NCI-H524 treated with DMSO at 0.1 percent for 48 hours (cell line): Measurements from ENCODE around the gene KAT7.

Source experiments
- DNase-seq: peaks from one replicate; lab custom pipeline; 2025; lab: John Stamatoyannopoulos, UW

The KAT7 gene

DNA sequence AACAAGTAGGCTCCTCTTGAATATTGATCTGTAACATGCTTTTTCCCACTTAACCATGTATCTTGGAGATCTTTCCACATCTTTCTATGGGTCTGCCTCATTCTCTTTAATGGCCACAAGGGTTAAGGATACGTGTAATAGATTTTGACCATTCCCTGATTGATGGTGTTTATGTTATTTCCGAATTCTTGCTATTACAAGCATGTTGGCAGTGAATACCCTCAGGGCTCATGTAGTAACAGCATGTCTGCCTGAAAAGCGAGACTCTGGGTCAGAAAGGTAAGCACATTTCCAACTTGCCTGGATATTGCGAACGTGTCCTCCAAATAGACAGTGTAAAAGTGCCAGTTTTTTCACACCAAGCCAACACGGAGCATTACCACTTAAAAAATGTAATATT is 54.4 kb downstream of the KAT7 start:
- no peak for DNase-seq

DNA sequence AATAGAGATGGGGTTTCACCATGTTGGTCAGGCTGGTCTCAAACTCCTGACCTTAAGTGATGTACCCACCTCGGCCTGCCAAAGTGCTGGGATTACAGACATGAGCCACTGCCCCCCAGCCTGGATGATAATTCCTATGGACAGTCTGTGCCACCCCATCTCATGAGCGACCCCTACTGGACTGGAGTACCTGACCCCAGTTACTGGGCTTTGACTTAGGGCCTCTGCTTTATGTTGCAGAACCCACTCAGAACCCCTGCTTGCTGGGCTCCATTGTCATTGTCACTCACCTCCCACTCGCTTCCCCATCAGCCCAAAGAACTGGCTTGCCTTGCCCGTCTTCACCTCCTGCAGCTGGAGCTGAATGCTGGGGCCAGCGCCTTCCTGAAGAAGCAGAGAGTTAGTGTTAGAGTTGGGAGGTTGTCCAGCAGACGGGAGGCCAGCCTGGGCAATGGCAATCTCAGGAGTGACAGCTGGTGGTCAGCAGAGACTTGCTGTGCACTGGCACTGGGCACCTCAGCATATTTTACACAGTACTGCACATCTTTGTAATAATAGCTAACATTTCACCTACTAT is 55.4 kb downstream of the KAT7 start:
- no peak for DNase-seq

DNA sequence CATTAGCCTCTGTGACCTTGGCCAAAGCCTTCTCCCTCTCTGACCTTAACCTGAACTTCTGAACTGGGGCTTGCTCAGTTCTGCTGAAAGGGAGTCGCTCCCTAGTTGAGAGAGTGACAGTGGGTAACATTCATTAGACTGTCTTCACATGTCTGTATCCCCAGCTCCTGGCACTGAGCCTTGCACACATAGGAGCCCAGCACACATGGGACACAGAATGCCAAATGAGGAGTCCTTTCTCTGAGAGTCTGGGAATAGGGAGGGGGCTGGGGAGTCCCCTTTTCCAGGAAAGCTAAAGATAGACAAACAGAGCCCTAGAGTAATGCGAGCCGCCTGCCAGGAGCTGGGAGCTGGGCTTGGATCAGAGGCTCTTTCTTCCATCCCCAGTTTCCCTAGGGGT is 56.8 kb downstream of the KAT7 start:
- no peak for DNase-seq

DNA sequence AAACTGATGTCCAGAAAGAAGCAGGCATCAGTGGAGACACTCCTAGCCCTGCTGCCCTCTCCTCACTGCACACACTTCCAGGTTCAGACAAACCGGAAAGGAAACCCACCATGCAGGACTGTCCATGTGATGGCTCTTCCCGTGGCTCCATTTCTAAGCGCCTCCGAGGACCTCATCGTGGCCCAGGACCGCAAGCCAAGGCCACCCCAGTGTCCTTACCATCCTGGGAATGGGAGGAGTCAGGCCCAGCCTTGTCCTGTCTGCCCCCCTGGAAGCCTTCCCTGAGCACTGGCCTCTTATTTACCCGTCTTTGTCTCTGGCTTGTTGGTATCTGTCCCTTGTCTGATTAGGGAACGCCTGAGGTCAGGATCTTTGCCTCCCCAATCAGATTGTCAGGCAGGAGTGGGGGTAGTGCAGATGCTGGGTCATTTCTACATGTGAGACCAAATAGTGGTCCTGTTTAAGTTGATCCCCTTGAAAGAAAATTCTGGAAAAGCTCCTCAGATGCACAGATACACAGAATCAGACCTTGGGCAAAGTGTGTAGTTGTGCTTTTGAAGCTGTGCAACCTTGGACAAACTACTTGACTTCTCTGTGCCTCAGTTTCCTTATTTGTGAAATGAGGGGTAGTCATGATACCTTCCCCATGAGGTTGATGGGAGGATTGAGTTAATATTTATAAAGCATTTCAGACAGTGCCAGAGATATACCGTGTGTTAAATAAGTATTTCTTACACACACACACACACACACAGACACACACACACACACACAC is 58.6 kb downstream of the KAT7 start:
- no peak for DNase-seq

DNA sequence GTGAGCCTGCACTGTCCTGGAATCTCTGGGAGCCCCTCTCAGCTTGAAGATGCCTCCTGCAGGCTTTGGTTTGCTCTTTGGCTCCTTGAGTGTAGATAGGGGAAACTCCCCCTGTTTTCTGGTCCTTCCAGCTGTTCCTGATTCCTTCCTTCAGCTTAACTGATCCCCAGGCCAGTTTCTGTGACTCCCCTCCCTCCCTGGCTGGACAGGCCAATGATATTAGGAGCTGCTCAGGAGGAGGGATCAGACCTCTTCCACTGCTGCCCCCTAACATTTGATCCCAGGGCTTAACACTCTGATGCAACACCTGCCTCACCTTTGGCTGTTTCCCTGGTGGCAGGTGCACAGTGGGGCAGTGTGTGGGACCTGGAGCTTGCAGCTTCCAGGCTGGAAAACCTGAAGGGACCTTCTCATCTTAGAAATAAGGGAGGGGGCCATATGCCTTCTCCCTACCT is 59.6 kb downstream of the KAT7 start, which contains the start of gene TAC4:
Gene TAC4 (minus strand): TSS at position 51 of the 455 bp plus-strand sequence. CDS start 52 bp downstream, outside the sequence.
- DNase-seq = no peak

DNA sequence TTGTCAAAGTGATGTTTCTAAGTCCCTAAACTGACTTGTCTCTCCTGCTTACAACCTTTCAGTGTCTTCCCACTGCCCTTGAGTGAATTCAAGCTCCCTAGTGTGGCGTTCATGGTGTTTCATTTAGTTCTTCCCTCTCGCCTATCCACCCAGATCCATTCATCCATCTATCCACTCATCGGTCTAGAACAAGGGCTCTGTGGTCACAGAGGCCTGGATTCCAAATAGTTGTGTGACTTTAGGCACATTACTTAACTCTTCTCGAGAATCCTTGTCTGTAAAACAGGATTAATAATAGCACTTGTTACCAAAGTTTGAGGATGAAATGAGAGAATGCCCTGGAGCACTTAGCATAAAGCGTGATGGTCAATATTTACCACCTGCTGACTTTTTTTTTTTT is 60.3 kb downstream of the KAT7 start:
- DNase-seq = no peak

DNA sequence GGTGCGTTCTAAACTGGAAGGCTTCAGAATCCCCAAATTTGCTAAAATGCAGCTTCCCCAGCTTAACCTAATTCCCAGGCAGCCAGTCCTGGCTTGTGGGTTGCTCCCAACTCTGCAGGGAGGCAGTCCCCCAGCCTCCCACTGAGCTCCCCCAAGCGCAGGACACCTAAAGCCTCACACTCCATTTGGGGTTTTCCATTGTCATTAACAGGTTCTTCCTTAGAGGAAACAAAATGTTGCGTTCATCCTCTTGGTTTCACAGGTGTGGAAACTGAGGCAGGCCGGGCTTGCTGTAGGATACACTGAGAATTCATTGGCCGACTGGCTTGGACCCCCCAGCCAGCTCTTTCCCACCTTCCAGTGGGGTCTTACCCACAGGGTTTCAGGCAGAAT is 61.7 kb downstream of the KAT7 start:
- DNase-seq = no peak

DNA sequence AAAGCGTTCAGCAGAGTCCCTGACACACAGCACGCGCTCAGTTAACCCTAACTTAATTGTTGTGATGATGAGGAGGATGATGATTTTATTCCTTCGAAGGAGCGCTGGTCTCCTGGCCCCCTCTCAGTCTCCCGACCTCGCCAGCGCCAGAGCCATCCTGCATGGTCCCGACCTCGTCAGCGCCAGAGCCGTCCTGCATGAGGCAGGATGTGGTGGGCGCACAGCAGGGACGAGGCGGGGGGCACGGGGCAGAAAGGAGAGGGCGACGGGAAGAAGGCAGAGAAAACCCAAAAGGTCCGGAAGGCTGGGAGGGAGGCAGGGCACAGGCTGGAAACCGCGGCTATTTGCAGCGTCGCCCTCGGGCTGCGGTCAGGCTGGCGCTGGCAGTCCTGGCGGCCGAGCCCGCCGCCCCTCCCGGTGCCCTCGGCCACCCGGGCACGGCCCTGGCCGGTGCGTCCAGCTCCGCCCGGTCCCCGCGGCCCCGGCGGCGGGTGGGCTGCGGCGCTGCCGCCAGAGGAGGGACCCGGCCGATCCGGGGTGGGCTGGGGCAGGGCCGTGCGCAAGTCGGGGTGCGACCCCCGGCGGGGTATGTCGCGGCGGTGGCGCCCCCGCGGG is 62.4 kb downstream of the KAT7 start:
- no peak for DNase-seq

DNA sequence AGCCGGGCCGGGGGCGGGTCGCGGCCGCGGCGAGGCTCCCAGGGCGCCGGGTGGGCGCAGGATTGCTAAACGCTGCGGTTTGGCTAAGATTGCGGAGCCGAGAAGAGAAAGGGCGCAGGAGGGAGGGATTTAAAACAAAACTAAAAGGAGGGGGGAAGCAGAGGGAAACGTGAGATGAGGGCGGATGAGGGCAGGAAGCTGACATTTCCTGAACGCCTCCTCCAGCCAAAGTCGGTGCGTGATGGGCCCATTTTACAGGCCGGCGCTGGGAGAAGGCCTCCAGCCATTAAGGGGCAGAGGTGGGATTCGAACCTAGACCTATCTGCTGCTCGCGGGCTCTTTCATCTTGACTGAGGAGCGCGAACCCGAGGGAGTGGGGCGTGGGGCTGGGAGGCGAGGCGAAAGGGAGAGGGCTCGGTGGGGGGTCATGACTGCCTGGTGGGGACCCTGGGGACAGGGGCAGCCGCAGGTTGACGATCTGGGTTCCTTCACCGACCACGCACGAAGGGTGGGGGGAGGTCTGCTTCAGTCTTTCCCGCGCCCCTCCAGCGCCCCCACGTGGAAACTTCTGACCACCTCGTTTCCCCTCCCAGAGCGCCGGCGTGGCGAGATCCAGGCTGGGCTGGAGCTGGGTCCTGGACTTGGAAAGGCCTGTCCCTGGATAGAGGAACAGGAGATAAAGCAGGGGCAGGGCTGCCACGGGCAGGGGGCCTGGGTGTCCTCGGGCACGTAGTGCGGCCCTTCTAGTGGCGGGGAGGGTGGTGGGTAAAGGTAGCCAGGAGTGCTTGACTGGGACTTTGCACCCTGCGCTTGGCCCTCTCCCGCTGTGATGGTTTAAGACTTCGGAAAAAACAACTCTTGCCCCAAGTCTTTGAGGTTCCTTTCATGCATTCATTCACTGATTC is 63.2 kb downstream of the KAT7 start:
- DNase-seq = no peak

DNA sequence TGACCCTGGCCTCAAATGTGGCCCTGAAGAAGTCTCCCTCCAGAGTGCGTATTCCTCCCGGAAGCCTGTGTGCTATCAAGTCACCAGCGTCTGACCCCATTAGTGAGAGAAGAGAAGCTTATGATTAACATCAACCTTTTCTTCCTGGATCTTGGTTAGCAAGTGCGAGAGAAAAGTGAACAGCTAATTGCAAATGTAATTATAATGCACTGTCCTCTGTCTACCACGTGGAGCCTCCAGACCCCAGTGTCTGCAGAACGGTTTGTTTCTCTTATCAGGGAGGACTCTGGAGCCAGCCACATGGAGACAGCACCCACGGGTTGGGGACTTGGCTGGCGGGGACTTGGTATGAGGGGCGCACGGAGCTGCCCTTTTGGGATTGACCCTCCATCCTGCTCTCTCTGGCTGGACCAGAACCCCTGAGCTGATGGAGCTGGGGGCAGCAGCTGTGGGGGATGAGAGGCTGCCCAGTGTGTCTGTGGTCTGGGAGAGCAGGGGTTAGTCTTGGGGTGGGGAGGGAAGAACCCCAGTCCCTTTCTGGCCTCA is 65.1 kb downstream of the KAT7 start:
- no peak for DNase-seq

DNA sequence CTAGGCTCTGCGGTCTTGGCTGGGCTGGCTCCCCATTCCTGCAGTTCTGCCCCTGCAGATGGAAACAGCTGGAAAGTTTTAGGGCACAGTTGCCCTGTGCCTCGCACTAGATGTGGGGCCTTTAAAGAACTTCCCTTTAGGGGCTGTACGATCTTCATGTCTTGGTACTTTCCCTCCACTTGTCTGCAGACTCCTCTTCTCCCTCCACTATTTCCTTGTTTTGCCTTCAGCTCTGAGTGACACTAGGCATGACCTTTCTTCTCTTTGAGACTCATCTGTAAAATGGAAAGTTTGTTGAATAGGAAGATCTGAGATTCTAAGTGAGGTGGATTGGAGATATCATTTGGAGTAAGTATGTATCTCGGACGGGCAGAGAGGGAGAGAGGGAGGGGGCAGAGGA is 65.6 kb downstream of the KAT7 start:
- DNase-seq = no peak

DNA sequence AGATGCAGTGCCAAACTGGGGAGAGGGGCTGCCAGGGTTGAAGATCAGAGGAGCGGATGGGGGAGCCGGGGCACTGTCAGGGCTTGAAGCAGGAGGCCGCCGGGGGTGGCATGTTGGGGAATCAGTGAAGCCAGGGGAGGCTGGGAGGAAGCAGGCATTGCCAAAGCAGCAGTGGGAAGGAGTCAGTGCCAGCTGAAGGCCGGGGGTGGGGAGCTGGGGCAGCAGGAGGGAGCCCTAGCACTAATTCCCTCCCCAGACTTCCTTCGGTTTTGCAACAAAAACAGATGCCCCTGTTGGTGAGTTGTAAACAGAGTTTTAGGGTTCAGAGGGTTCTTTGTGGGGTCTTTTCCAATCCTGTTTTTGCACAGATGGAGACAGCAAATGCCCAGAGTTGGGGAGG is 70.3 kb downstream of the KAT7 start:
- no peak for DNase-seq

DNA sequence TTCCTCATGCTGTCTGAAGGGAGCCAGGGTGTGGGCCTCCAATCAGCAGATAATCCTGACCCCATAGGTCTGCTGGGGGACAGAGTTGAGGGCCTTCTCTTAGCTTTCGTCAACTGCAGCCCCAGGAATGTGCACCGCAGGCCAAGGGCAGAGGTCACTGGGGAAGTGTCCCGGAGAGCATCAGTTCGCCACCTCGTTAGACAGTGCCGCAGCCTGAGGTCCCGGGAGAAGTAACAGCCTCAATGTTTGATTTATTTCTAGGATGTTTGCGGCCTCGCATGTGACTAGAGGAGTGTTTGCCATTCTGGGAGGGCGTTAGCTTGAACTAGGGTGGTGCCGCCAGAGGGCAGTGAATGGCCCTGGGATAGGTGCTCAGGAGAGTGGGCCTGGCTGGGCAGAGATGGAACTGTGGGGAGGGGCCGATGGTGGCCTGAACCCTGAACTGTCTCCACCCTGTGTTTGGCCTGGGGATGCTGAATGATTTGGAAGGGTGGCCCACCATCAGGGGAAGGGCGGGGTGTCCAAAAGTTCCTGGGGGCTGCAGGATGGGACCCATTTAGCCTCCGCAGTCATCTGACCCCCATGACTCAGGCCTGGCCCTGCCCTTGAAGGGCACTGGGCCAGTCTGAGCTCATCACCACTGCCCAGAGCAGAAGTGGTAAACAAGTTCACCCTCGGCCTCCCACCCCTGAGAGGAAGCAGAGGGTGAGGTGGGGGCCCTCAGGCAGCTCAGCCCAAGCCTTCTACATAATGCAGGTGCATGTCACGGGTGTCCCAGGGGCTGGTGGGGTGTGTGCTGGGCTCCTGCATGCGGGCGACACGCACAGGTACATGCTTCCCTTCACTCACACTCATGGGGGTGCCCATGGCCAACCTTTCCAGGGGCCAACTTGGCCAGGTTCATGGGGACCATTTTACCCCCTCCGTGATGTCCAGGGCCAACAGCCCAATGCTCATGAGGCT is 71.8 kb downstream of the KAT7 start:
- no peak for DNase-seq

DNA sequence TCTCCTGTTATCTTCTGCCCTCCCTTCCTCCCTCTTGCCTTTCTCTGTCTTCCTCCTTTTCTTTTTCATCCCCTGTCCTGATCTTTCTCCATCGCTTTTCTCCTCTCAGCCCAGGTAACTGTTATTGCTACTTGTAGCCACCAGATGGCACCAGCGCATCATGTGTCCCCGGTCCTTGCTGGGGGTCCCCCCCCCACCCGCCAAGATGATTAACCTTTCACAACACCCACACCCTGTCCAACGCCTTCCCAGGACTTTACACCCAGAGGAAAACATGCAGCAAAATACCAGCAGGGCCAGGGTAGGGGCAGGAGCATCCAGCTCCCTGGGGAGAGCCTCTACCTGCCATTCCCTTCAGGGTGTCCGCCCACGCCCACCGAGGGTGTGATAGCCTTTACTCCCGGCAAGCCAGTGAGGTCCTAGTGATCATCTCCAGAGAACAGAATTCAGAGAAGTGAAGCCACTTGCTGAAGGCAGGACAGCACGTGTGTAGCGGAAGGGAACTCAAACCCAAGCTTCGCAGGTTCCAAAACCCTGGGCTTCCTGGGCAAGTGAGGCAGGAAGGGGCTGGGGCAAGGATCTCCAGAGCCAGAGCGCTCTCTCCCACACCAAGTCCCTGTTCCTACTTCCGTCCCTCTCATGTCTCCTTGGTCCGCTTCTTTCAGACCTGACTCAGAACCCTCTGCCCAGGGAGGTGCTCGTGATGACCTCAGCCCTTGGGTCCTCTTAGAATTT is 72.8 kb downstream of the KAT7 start:
- DNase-seq = no peak

DNA sequence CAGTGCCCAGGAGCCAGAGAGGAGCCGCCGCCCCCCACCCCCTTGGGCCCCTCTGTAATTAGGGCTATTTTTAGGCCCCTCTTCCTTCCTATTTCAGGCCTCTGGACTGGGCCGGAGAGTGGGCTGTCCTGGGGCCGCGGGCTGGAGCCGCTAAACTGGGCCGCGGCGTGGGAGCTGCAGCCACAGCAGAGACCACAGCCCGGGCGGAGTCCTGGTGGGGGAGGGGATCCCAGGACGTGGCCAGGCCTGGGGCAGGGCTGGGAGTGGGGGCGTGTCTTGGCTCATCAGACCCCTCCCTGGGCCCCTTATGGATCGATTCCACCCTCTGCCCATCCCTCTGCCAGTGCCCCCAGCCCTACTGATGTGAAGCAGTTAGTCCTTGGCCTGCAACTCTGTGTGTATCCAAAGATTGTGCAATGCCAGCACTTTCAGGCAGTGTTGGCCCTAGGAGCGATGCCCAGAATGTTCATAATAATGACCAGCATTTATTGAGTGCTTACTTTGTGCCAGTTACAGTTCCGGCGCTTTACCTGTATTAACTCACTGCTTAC is 74.4 kb downstream of the KAT7 start:
- DNase-seq = no peak

DNA sequence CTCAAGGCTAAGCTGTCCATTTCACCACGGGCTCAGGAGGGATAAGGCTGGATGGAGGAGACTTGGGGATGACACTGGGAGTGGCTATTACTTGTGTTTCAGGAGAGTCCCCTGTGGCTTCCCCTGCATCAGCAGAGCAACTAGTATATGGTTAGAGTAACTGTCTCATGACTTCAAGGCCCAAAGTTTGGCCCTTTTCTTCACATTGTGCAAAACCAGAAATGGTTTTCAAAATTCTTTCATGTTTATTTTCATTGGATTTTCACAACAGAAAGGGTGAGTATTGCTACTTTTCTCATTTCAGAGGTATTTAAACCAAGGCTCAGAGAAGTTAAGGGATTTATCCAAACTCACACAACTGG is 77.5 kb downstream of the KAT7 start:
- no peak for DNase-seq

DNA sequence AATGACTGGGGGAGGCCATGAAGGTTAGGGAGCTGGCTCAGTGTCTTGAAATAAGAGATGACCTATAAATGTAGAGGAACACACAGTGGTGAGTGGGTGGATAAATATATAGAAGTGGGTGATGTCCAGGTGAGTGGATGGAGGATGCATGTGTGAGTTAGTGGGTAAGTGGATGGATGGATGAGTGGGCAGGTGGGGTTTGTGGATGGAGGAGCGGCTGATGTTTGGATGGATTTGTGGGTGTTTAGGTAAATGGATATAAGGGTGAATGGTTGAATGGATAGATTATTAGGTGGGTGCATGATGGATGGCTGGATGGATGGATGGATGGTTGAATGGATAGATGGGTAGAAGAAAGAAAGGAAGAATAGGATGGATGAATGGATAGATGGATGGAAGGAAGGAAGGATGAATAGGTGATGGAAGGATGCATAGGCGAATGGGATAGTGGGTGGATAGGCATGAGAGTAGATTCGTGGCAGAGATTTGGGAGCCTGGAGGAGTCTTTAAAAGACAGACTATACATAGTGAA is 78.5 kb downstream of the KAT7 start:
- no peak for DNase-seq

DNA sequence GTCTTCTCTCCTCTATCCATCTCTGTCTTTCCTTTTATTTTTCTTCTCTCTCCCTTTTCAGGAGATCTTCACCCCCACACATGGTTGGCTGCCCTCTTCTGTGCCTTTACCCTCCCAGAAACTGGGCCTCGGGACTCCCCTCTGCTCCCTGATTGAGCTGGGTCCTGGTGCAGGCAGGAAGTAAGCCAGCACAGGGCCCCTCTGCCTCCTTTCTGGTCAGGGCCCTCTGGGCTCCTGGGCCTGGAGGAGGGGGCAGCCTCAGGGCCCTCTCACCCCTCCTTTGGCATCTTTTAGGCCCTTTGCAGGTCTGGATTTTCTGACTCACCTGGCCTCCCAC is 80.5 kb downstream of the KAT7 start:
- no peak for DNase-seq

DNA sequence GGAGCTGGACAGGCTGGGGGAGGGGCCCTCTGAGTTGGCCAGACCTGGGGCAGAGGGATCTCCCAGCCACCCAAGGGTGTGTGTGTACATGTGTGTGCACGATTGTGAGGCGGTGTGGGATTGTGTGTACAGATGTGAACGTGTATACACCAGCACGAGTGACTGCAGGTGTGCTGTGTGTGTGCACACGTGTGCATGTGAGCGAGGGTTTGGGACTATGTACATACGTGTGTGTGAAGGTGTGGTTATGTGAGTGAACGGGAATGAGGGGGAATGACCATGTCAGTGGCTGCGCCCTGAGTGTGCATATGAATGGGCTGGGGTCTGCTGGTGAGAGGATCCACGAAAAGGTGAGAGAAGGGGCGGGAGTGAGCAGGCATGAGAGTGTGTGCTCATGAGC is 81.8 kb downstream of the KAT7 start:
- DNase-seq = no peak

DNA sequence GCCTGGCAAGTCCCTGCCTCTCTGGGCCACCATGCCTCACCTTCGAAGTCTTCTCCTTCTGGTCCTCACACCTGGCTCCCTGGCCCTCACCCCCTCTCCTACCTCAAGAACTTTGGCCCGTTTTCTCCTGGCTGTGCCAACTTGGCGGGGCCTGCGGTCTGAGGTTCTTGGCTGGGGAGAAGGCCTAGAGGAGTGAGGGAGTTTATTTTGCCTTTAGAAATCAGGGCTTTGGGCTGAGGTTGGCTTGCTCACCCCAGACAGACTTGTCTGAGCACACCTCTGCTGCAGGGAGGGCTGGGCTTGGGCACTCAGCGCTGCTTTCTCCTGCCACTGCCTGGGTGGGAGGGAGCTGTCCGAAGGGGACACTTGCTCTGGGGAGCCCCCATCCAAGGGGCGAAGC is 82.7 kb downstream of the KAT7 start:
- DNase-seq = no peak
